Measurements from ENCODE around the gene TMEM97.
"Not testable (repeated sequence)": the region's sequence is repeated elsewhere in the genome, so short reads cannot be mapped to it uniquely, and the experiment has no call there.

Gene TMEM97

DNA sequence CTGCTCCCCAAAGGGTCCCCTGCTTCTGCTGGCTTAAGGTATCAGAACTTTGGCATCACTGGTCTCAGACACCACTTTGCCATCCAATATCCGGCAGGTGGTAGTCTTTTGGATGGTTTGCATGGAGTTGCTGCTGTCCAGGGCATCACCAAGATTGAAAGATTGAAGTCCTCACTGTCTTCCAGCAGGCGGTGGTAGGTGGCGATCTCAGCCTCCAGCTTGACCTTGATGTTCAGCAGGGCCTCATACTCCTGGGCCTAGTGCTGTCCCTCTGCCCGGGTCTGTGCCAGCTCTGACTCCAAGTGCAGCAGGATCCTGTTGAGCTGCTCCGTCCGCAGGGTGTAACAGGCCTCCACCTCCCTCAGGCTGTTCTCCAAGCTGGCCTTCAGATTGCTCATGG is 43.0 kb upstream of the TMEM97 start:
- TF ChIP-seq, protein P1, sequence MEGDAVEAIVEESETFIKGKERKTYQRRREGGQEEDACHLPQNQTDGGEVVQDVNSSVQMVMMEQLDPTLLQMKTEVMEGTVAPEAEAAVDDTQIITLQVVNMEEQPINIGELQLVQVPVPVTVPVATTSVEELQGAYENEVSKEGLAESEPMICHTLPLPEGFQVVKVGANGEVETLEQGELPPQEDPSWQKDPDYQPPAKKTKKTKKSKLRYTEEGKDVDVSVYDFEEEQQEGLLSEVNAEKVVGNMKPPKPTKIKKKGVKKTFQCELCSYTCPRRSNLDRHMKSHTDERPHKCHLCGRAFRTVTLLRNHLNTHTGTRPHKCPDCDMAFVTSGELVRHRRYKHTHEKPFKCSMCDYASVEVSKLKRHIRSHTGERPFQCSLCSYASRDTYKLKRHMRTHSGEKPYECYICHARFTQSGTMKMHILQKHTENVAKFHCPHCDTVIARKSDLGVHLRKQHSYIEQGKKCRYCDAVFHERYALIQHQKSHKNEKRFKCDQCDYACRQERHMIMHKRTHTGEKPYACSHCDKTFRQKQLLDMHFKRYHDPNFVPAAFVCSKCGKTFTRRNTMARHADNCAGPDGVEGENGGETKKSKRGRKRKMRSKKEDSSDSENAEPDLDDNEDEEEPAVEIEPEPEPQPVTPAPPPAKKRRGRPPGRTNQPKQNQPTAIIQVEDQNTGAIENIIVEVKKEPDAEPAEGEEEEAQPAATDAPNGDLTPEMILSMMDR (IDR thresholded peaks at IDR 0.05; ENCODE audit: control insufficient read depth, extremely low read depth, insufficient read depth) = no peak
- no peak for DNase-seq (ENCODE audit: low read depth)
- H3K4me3 ChIP-seq (ENCODE audit: low read depth, low read length) = no peak overlapping the region

DNA sequence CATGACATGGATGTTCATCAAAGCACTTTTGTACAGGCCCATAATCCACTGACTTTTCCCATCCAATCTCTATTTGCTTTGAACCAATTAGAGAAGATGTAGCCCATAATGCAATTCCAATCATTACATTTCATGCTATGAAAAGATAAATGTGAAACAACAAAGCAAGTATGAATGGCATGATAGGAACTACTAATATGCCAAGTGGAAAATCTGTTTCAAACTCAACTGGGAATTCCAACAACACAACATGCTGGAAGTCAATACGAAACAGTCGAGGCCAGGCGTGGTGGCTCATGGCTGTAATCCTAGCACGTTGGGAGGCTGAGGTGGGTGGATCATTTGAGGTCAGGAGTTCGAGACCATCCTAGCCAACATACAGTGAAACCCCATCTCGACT is 39.6 kb upstream of the TMEM97 start:
- TF ChIP-seq, protein P1 (IDR thresholded peaks at IDR 0.05; ENCODE audit: control insufficient read depth, extremely low read depth, insufficient read depth) = no peak
- no peak overlapping the region for H3K4me3 ChIP-seq (ENCODE audit: low read depth, low read length)
- no peak for DNase-seq (ENCODE audit: low read depth)

DNA sequence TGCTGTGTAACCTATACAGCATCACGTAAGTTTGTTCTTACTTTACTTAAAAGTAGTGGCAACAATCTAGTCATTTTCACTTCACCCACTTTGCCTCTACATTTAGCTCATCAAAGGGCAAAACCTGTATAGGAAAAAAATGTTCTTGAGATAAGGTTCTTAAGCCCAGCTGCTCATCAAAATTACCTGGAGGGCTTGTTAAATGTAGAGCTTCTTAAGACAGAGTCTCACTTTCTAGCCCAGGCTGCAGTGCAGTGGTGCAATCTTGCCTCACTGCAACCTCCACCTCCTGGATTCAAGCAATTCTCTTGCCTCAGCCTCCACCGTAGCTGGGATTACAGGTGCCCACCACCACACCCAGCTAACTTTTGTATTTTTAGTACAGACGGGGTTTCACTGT is 38.2 kb upstream of the TMEM97 start:
- TF ChIP-seq, protein P1 (IDR thresholded peaks at IDR 0.05; ENCODE audit: control insufficient read depth, extremely low read depth, insufficient read depth) = no peak
- no peak for DNase-seq (ENCODE audit: low read depth)
- H3K4me3 ChIP-seq (ENCODE audit: low read depth, low read length) = no peak overlapping the region

DNA sequence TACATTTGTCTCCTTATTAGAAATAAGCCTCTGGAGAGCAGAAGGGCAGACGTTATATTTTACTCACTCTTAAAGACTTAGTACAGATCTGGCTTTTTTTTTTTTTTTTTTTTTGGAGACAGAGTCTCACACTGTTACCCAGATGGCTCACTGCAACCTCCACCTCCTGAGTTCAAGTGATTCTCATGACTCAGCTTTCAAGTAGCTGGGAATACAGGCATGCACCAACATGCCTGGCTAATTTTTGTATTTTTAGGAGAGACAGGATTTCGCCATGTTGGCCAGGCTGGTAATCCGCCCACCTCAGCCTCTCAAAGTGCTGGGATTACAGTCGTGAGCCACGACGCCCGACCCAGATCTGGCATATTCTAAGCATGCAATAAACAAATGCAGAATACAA is 36.4 kb upstream of the TMEM97 start:
- TF ChIP-seq, protein P1 (IDR thresholded peaks at IDR 0.05; ENCODE audit: control insufficient read depth, extremely low read depth, insufficient read depth) = no peak
- no peak overlapping the region for H3K4me3 ChIP-seq (ENCODE audit: low read depth, low read length)
- no peak for DNase-seq (ENCODE audit: low read depth)

DNA sequence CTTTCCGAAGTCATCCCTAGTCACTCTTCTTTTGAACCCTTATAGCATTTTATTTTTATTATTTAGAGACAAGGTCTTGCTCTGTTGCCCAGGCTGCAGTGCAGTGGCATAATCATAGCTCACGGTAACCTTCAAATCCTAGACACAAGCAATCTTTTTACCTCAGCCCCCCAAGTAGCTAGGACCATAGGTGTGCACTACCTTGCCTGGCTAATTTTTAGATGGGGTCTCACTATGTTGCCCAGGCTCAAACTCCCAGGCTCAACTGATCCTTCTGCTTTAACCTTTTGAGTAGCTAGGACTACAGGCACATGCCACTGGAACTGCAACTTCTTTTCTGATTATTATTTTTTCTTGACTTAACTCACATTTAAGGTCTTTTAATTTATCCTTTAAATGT is 33.0 kb upstream of the TMEM97 start:
- DNase-seq (ENCODE audit: low read depth) = no peak
- TF ChIP-seq, protein P1 (IDR thresholded peaks at IDR 0.05; ENCODE audit: control insufficient read depth, extremely low read depth, insufficient read depth) = no peak
- no peak overlapping the region for H3K4me3 ChIP-seq (ENCODE audit: low read depth, low read length)

DNA sequence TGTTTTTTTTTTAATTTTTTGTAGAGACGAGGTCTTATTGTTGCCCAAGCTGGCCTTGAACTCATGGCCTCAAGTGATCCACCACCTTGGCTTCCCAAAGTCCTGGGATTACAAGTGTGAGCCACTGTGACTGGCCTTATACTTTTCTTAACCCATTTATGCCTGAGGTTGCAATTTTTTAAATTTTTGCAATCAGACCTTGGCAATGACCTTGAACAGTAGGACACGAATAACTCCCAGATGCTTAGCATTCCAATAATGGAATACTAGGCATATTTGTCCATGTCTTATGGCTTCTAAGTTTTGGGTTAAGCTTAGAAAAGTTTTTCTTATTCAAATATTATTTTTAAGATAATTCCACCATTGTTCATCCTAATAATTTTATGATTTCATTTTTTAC is 28.3 kb upstream of the TMEM97 start:
- H3K4me3 ChIP-seq (ENCODE audit: low read depth, low read length) = no peak overlapping the region
- no peak for DNase-seq (ENCODE audit: low read depth)
- TF ChIP-seq, protein P1 (IDR thresholded peaks at IDR 0.05; ENCODE audit: control insufficient read depth, extremely low read depth, insufficient read depth) = no peak

DNA sequence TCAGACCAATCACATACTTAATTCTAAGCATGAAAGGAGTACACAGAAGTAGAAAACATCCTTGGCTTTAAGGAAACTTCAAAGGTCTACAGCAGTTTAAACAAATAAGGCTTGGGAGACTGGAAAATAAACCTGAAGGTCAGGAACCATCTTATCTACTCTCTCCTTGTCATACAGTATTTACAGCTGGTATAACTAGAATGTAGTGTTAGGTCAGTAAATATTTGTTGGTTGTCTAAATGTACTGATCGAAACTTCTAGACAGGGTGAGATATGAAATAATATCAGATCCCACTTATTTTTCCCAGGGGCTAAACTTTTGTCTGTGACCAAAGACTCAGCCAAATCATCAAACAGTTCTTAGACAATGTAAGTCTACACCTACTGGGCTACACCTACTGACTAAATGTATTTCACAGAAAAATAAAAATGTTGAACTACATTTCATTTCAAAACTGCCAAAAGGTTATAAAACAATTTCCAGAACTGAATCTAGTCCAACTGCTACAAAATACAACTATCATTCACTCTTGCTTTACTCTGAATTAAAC is 27.1 kb upstream of the TMEM97 start:
- no peak overlapping the region for H3K4me3 ChIP-seq (ENCODE audit: low read depth, low read length)
- peak; percentile 17 for DNase-seq (ENCODE audit: low read depth)
- TF ChIP-seq, protein P1 (IDR thresholded peaks at IDR 0.05; ENCODE audit: control insufficient read depth, extremely low read depth, insufficient read depth) = no peak

DNA sequence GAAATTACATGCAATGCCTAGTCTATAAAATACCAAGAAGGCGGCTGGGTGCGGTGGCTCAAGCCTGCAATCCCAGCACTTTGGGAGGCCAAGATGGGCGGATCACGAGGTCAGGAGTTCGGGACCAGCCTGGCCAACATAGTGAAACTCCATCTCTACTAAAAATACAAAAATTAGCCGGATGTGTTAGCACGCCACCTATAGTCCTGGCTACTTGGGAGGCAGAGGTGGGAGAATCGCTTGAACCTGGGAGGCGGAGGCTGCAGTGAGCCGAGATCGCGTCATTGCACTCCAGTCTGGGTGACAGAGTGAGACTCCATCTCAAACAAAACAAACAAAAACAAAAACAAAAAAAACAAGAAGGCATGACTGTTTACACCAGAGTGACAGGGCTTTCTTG is 26.1 kb upstream of the TMEM97 start:
- DNase-seq (ENCODE audit: low read depth); H3K4me3 ChIP-seq (ENCODE audit: low read depth, low read length): not testable (repeated sequence)
